Mesenchymal stem cell (in vitro differentiated cells and primary cell): ENCODE data around the gene PRX.

Experiments used
- DNase-seq: peaks from one replicate; pipeline ENCODE4 v3.0.0-alpha.2; 2013
- H2AFZ ChIP-seq: one replicate; pipeline ENCODE4 v1.6.1; 2013; ENCODE audit warnings: low read depth, mild to moderate bottlenecking, control low read depth, inconsistent platforms, low read length, moderate library complexity
- H2AK5ac ChIP-seq: 2 replicates; pipeline ENCODE4 v1.6.1; 2013; ENCODE audit warnings: low read length, moderate library complexity, mild to moderate bottlenecking, inconsistent platforms; ENCODE audit not compliant: severe bottlenecking
- H2BK120ac ChIP-seq: one replicate; pipeline ENCODE4 v1.6.1; 2013; ENCODE audit warnings: low read depth, mild to moderate bottlenecking, inconsistent platforms, low read length, moderate library complexity
- H2BK12ac ChIP-seq, 2 experiments: one replicate each; pipeline ENCODE4 v1.6.1; 2013; ENCODE audit warnings: inconsistent platforms in 2 of 2, low read length in 2 of 2, mild to moderate bottlenecking in 2 of 2, moderate library complexity in 2 of 2, control low read depth in 1 of 2
- H2BK15ac ChIP-seq: one replicate; pipeline ENCODE4 v1.6.1; 2013; ENCODE audit warnings: mild to moderate bottlenecking, low read depth, inconsistent platforms; ENCODE audit not compliant: poor library complexity, severe bottlenecking
- H2BK5ac ChIP-seq: 2 replicates; pipeline ENCODE4 v1.6.1; 2013; ENCODE audit warnings: low read depth, mild to moderate bottlenecking, low read length, control low read depth, inconsistent platforms; ENCODE audit not compliant: poor library complexity, severe bottlenecking
- H3K14ac ChIP-seq, 2 experiments: one replicate each; pipeline ENCODE4 v1.6.1; 2013; ENCODE audit warnings: inconsistent platforms in 2 of 2, low read length in 2 of 2, control low read depth in 1 of 2, mild to moderate bottlenecking in 1 of 2, moderate library complexity in 1 of 2
- H3K18ac ChIP-seq, 2 experiments: one replicate each; pipeline ENCODE4 v1.6.1; 2013; ENCODE audit warnings: inconsistent platforms in 2 of 2, low read length in 2 of 2, control low read depth in 1 of 2, low read depth in 1 of 2, mild to moderate bottlenecking in 1 of 2
- H3K23ac ChIP-seq, 2 experiments: one replicate each; pipeline ENCODE4 v1.6.1; 2013; ENCODE audit warnings: inconsistent platforms in 2 of 2, low read length in 2 of 2, mild to moderate bottlenecking in 2 of 2, moderate library complexity in 2 of 2, control low read depth in 1 of 2
- H3K27ac ChIP-seq: 2 replicates; pipeline ENCODE4 v1.5.1; 2013; ENCODE audit warnings: mild to moderate bottlenecking, moderate library complexity, low read length, control low read depth, inconsistent platforms; ENCODE audit not compliant: poor library complexity, severe bottlenecking
- H3K27me3 ChIP-seq, 2 experiments: 2 replicates each; pipeline versions ENCODE4 v1.6.1 to v1.7.0; 2013; ENCODE audit warnings: low read length in 2 of 2, mild to moderate bottlenecking in 2 of 2, moderate library complexity in 2 of 2, control low read depth in 1 of 2, inconsistent platforms in 1 of 2; ENCODE audit not compliant: control insufficient read depth in 1 of 2, insufficient read depth in 1 of 2
- H3K36me3 ChIP-seq, 2 experiments: 2 replicates each; pipeline versions ENCODE4 v1.6.1 to v1.7.0; 2013; ENCODE audit warnings: low read length in 2 of 2, control low read depth in 1 of 2, inconsistent platforms in 1 of 2, low read depth in 1 of 2, mild to moderate bottlenecking in 1 of 2; ENCODE audit not compliant: insufficient read depth in 2 of 2, control insufficient read depth in 1 of 2
- H3K4ac ChIP-seq, 2 experiments: one replicate each; pipeline ENCODE4 v1.6.1; 2013; ENCODE audit warnings: inconsistent platforms in 2 of 2, low read length in 2 of 2, mild to moderate bottlenecking in 2 of 2, moderate library complexity in 2 of 2, control low read depth in 1 of 2, low read depth in 1 of 2
- H3K4me1 ChIP-seq: 2 replicates; pipeline ENCODE4 v1.6.1; 2013; ENCODE audit warnings: low read depth, low read length, control low read depth; ENCODE audit not compliant: control insufficient read depth, insufficient read depth
- H3K4me2 ChIP-seq: 2 replicates; pipeline ENCODE4 v1.6.1; 2013; ENCODE audit warnings: low read length, mild to moderate bottlenecking, inconsistent platforms; ENCODE audit not compliant: poor library complexity, severe bottlenecking
- H3K4me3 ChIP-seq, 2 experiments: 2 replicates each; pipeline versions ENCODE4 v1.5.1 to v1.7.0; 2013; ENCODE audit warnings: low read length in 2 of 2, mild to moderate bottlenecking in 2 of 2, control low read depth in 1 of 2, low read depth in 1 of 2; ENCODE audit not compliant: insufficient read depth in 1 of 2
- H3K79me1 ChIP-seq: replicated peaks from 2 replicates; pipeline ENCODE4 v1.6.1; 2013; ENCODE audit warnings: mild to moderate bottlenecking, control low read depth, low read length, inconsistent platforms; ENCODE audit not compliant: poor library complexity, severe bottlenecking
- H3K9ac ChIP-seq: 2 replicates; pipeline ENCODE4 v1.7.0; 2013; ENCODE audit warnings: mild to moderate bottlenecking, low read length, moderate library complexity
- H3K9me3 ChIP-seq: 2 replicates; pipeline ENCODE4 v1.7.0; 2013; ENCODE audit warnings: mild to moderate bottlenecking, low read length; ENCODE audit not compliant: control insufficient read depth
- H4K8ac ChIP-seq: one replicate; pipeline ENCODE4 v1.6.1; 2013; ENCODE audit warnings: inconsistent platforms, mild to moderate bottlenecking, low read length, moderate library complexity
- H4K91ac ChIP-seq: one replicate; pipeline ENCODE4 v1.6.1; 2013; ENCODE audit warnings: mild to moderate bottlenecking, low read length, inconsistent platforms
- WGBS: methylation state at CpG from one replicate; pipeline ENCODE4 v1.1.7; 2013; ENCODE audit warnings: mixed read lengths; 5-methylcytosine and 5-hydroxymethylcytosine counted together

The PRX gene

DNA sequence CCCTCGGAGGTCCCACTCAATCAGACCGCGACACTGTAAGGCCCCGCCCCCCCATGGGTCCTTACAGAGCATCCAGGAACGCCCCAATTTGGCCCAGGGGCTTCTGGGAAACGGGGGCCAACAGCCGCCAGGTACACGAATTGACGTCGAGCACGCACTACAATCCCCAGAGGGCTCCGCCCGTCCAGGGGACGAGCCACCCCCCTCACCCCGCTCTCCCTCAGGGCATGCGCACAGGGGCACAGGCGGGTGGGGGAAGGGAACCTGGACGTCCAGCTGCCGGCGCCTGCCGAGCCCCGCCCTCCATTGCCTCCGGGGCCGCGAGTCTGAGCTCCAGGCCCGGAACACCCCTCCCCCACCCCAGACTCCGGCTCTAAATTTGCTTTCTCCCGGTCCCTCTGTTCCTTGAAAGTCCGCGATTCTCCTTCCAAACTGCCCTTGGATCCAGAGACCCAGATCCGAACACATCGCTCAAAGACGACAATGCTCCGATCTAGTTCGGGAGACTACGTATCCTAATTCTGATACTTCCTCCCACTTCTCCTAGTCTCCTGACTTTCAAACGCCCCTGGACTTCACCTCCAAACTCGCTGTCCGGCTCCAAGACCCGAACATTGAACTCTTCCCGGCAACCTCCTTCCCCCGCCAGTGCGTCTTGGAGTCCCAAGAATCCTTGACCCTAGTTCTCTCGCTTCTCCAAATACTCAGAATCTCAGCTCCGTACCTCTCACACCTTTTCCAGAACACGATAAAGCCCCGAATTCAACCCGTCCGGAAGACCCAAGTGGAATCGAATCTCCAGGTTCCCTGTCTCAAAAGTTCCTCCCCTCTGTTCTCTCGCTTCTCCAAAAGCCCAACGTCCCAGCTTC, 30.2 kb upstream of the PRX start:
- peak overlapping the region; percentile 97 for H3K4ac ChIP-seq
- H3K79me1 ChIP-seq = peaks cover 5% of the 10 kb centered on the region
- H4K91ac ChIP-seq = peak overlapping the region; percentile 90
- H3K4me1 ChIP-seq = peaks cover 20% of the 10 kb centered on the region
- peak overlapping the region; percentile 48 for H3K4me2 ChIP-seq
- H2BK15ac ChIP-seq = peak overlapping the region; percentile 91
- DNase-seq = peak; percentile 100
- H2BK12ac ChIP-seq = peak overlapping the region in 1 of 2 experiments; percentile 68
- under 1% methylated on average over 51 of the region's 52 CpGs for WGBS
- H3K9me3 ChIP-seq = no peaks in the 10 kb centered on the region
- peak overlapping the region; percentile 95 for H2BK120ac ChIP-seq
- peak overlapping the region; percentile 79 to 83 for H3K14ac ChIP-seq
- peak overlapping the region; percentile 95 for H2BK5ac ChIP-seq
- H3K9ac ChIP-seq = peak overlapping the region; percentile 97
- H4K8ac ChIP-seq = peak overlapping the region; percentile 69
- no peaks in the 10 kb centered on the region for H3K27me3 ChIP-seq
- peaks cover 39 to 40% of the 10 kb centered on the region in 2 experiments for H3K36me3 ChIP-seq
- peak overlapping the region; percentile 97 to 99 for H3K18ac ChIP-seq
- peak overlapping the region; percentile 94 to 97 for H3K4me3 ChIP-seq
- H2AK5ac ChIP-seq = peak overlapping the region; percentile 99
- H2AFZ ChIP-seq = no peak overlapping the region
- H3K27ac ChIP-seq = peak overlapping the region; percentile 99
- H3K23ac ChIP-seq = peak overlapping the region in 1 of 2 experiments; percentile 70

DNA sequence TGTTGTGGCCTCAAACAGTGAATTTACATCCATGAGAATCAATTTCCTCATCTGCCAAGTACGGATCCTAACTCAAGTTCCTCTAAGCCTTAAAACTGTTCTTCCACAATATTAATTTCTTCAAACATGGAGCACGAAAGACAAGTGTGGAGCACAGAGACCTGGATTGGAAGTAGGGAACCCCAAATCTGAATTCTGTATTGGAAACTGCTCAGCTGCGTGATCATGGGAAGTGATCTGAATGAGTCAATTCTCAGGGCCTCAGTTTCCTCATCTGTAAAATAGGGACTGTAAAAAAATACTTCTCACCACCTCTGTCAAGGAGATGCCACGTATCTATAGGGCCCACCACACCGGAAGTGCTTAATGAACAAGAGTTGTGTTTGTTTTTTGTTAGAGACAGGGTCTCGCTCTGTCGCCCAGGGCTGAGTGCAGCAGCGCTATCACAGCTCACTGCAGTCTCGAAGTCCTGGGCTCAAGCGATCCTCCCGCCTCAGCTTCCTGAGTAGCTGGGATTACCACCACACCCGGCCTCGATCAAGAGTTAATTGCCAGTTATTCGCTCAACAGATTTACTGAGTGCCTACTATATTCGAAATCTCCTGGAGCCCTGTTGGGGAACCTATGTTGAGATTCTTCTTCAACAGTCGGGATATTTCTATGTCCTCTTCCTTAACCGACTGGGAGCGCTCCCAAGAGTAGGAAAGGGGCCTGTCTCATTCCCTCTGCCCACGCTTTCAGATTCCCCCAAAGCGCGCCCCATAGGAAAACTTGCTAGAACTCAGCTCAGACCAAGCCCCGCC, 29.4 kb upstream of the PRX start:
- Histone ChIP-seq H3K4me2 (peak overlapping the region; percentile 85), H4K8ac (peak overlapping the region; percentile 16), H3K9ac (peak overlapping the region; percentile 97), H3K79me1 (peaks cover 5% of the 10 kb centered on the region), H2BK5ac (no peak overlapping the region), H2BK15ac (no peak overlapping the region), H3K27me3 (no peaks in the 10 kb centered on the region), H2BK120ac (no peak overlapping the region), H3K9me3 (no peaks in the 10 kb centered on the region), H2BK12ac (no peak overlapping the region), H3K27ac (peak overlapping the region; percentile 88), H2AK5ac (peak overlapping the region; percentile 69), H3K14ac (no peak overlapping the region), H3K18ac (peak overlapping the region in 1 of 2 experiments; percentile 18), H2AFZ (no peak overlapping the region), H3K4me1 (peaks cover 20% of the 10 kb centered on the region), H4K91ac (no peak overlapping the region), H3K4ac (peak overlapping the region in 1 of 2 experiments; percentile 55), H3K23ac (no peak overlapping the region), H3K4me3 (peak overlapping the region; percentile 62 to 94), H3K36me3 (peaks cover 31 to 33% of the 10 kb centered on the region in 2 experiments)
- DNase-seq = no peak
- WGBS = 15% methylated on average over 20 of the region's 22 CpGs

DNA sequence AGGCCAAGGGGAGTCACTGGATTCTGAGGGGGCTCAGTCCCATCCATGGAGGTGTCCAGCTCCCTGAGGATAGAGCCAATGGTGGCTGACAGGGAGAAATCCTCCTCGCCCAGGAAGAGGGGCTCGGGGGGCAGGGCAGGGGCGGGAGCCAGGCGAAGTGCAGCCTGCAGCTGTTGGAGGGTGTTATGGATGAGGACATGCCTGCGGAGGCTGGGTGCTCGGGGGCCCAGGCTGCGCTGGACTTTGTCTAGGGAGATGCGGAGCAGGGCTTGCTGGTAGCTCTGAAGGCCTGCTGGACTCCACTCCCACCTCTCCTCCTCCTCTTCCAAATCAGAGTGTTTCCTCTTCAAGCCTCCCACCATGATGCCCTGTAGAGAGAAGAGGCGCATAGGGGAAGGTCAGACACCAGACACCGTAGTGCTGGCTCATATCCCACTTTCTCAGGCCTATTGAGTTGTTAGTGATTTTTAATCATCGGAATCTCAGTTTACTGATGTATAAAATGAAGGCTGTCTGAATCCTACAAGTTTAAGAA, 28.6 kb upstream of the PRX start:
- Histone ChIP-seq H3K4me1 (peaks cover 20% of the 10 kb centered on the region), H3K9me3 (no peaks in the 10 kb centered on the region), H3K9ac (peak overlapping the region; percentile 97), H4K8ac (no peak overlapping the region), H3K14ac (no peak overlapping the region), H3K27me3 (no peaks in the 10 kb centered on the region), H2BK120ac (no peak overlapping the region), H3K4me2 (peak overlapping the region; percentile 85), H2BK15ac (no peak overlapping the region), H3K23ac (no peak overlapping the region), H3K27ac (no peak overlapping the region), H3K79me1 (peaks cover 5% of the 10 kb centered on the region), H2AK5ac (no peak overlapping the region), H4K91ac (no peak overlapping the region), H2BK12ac (no peak overlapping the region), H3K4ac (no peak overlapping the region), H3K36me3 (peaks cover 31 to 33% of the 10 kb centered on the region in 2 experiments), H2BK5ac (no peak overlapping the region), H2AFZ (no peak overlapping the region), H3K4me3 (peak overlapping the region in 1 of 2 experiments; percentile 94), H3K18ac (no peak overlapping the region)
- DNase-seq = no peak
- WGBS = 85% methylated on average over 9 of the region's 11 CpGs
